Activated CD4-positive, alpha-beta T cell treated with anti-CD3 and anti-CD28 coated beads, Interleukin-2, amount 10 ng/mL, durations not matched to agents 24 days and 14 days (primary cell): ENCODE measurements around the gene SENP8. TPM values are rescaled to one million over a fixed set of nuclear protein-coding genes. Genes with fewer than 3 reads are reported as not detected.
"Not testable (repeated sequence)": the region's sequence is repeated elsewhere in the genome, so short reads cannot be mapped to it uniquely, and the experiment has no call there.

Source experiments
- DNase-seq: peaks from one replicate; pipeline ENCODE4 v3.0.0; 2022
- H3K27ac Mint-ChIP-seq: one replicate; pipeline ENCODE4 v1.8.0; 2022; ENCODE audit warnings: mild to moderate bottlenecking, mixed read lengths
- H3K27me3 Mint-ChIP-seq: one replicate; pipeline ENCODE4 v1.8.0; 2022; ENCODE audit warnings: mixed read lengths
- H3K36me3 Mint-ChIP-seq: one replicate; pipeline ENCODE4 v1.8.0; 2022; ENCODE audit warnings: low read depth, mild to moderate bottlenecking, mixed read lengths
- H3K4me1 Mint-ChIP-seq: one replicate; pipeline ENCODE4 v1.8.0; 2021; ENCODE audit warnings: mixed read lengths
- H3K4me3 Mint-ChIP-seq: one replicate; pipeline ENCODE4 v1.8.0; 2022; ENCODE audit warnings: mild to moderate bottlenecking, moderate library complexity, mixed read lengths
- H3K9me3 Mint-ChIP-seq: one replicate; pipeline ENCODE4 v1.8.0; 2021; ENCODE audit warnings: mixed read lengths
- intact Hi-C: fragments of 100-400 bp; cut with micrococcal nuclease; formaldehyde crosslinking; loops from one replicate; pipeline ENCODE4 v1.15.1; 2023
- total RNA-seq: library from RNA; stranded (reverse); gene quantifications from 2 replicates; pipeline ENCODE4 v1.2.3, GENCODE V29; 2022

SENP8 gene
- total RNA-seq, 1 donor from 2014 or later: 1.5 TPM

DNA sequence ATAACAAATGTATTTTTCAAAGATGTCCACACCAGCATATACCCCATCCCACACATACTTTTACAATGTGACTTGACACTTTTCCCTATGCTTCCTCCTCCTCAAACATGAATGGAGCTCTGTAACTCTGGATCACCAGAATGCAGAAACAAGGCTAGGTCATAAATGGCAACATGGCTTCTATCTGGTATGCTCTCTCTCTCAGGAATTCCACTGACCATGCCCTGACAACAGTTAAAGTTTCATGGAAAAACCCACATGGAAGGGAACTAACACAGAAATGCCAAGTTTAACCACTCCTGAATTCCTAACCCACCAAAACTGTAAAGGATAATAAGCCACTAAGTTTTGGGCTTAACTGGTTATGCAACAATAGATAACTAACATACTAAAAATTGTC lies 20.2 kb upstream of the SENP8 start:
- Mint-ChIP-seq H3K36me3 (no peaks in the 10 kb centered on the region), H3K27me3 (peaks cover 3% of the 10 kb centered on the region), H3K4me1 (no peaks in the 10 kb centered on the region), H3K27ac (no peak overlapping the region), H3K9me3 (no peaks in the 10 kb centered on the region), H3K4me3 (no peak overlapping the region)
- intact Hi-C loops: no loop called here
- DNase-seq: no peak

- H3K27ac Mint-ChIP-seq: no peak overlapping the region
- no peak for DNase-seq
- H3K27me3 Mint-ChIP-seq: peaks cover 3% of the 10 kb centered on the region
These were observed 19.0 kb upstream of the SENP8 start for GRCh38 chr15:72099155-72099554.

DNA sequence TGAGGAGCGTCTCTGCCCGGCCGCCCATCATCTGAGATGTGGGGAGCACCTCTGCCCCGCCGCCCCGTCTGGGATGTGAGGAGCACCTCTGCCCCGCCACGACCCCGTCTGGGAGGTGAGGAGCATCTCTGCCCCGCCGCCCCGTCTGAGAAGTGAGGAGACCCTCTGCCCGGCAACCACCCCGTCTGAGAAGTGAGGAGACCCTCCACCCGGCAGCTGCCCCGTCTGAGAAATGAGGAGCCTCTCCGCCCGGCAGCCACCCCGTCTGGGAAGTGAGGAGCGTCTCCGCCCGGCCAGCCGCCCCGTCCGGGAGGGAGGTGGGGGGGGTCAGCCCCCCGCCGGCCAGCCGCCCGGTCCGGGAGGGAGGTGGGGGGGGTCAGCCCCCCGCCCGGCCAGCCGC lies 17.7 kb upstream of the SENP8 start:
- DNase-seq, H3K4me3 Mint-ChIP-seq, H3K36me3 Mint-ChIP-seq, H3K27ac Mint-ChIP-seq, H3K9me3 Mint-ChIP-seq, intact Hi-C loops, H3K27me3 Mint-ChIP-seq, H3K4me1 Mint-ChIP-seq: not testable (repeated sequence)

More at GRCh38 chr15:72099155-72099554, 19.0 kb upstream of the SENP8 start:
- no peaks in the 10 kb centered on the region for H3K9me3 Mint-ChIP-seq
- H3K4me1 Mint-ChIP-seq: no peaks in the 10 kb centered on the region
- intact Hi-C loops: no loop called here
- no peaks in the 10 kb centered on the region for H3K36me3 Mint-ChIP-seq
- no peak overlapping the region for H3K4me3 Mint-ChIP-seq

DNA sequence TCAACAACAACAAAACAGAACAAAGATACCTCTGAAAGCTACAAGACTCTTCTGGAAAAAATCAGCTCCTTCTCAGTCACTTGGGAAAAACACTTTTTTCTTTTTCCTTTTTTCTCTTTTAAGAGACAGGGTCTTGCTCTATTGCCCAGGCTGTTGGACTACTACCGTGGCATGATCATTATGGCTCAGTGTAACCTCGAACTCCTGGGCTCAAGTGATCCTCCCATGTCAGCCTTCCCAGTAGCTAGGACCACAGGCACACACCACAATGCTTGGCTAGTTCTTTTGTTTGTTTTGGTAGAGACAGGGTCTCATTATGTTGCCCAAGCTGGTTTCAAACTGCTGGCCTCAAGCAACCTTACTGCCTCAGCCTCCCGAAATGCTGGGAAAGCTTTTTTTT lies 13.1 kb upstream of the SENP8 start:
- no peak overlapping the region for H3K27ac Mint-ChIP-seq
- peaks cover 2% of the 10 kb centered on the region for H3K36me3 Mint-ChIP-seq
- H3K4me1 Mint-ChIP-seq: peaks cover 2% of the 10 kb centered on the region
- no peak for DNase-seq
- H3K4me3 Mint-ChIP-seq: no peak overlapping the region
- H3K9me3 Mint-ChIP-seq: no peaks in the 10 kb centered on the region
- peaks cover 3% of the 10 kb centered on the region for H3K27me3 Mint-ChIP-seq
- intact Hi-C loops: no loop called here

DNA sequence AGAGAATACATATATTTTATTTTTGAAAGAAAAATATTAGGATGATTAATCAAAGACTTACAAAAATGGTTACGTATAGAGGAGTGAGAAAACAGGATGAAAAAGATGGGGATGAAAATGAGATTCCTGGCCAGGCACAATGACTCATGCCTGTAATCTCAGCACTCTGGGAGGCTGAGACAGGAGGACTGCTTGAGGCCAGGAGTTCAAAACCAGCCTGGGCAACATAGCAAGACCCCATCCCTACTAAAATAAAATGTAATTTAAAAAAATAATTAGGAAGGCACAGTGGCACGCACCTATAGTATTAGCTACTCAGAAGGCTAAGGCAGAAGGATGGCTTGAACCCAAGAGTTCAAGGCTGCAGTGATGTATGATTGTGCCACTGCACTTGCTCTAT lies 12.1 kb upstream of the SENP8 start:
- Mint-ChIP-seq H3K27me3 (peaks cover 3% of the 10 kb centered on the region), H3K4me1 (peaks cover 2% of the 10 kb centered on the region), H3K36me3 (peaks cover 2% of the 10 kb centered on the region), H3K9me3 (no peaks in the 10 kb centered on the region), H3K4me3 (no peak overlapping the region), H3K27ac (no peak overlapping the region)
- intact Hi-C loops: no loop called here
- no peak for DNase-seq

DNA sequence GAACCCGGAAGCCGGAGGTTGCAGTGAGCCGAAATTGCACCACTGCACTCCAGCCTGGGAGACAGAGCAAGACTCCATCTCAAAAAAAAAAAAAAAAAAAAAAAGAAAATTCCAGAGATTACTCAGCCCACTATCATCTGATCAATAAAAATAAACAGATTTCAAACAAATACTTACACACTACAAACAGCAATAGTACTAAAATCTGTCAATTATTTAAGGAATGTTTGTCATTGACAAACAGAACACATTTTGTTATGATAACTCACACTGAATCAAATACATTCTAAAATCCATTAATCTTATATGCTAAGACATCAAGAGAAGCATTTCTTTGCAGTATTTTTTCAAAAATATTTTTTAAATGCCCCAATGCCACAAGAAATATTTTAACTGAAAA lies 7.8 kb upstream of the SENP8 start:
- Mint-ChIP-seq H3K36me3 (peaks cover 2% of the 10 kb centered on the region), H3K4me3 (no peak overlapping the region), H3K27ac (no peak overlapping the region), H3K4me1 (peaks cover 8% of the 10 kb centered on the region), H3K27me3 (peaks cover 9% of the 10 kb centered on the region), H3K9me3 (no peaks in the 10 kb centered on the region)
- no peak for DNase-seq
- intact Hi-C loops: loop anchor here (10.0 kb wide), 2 partner anchors 364 to 1884 kb away; partner anchors contain the start of genes ARIH1, PML and STOML1

DNA sequence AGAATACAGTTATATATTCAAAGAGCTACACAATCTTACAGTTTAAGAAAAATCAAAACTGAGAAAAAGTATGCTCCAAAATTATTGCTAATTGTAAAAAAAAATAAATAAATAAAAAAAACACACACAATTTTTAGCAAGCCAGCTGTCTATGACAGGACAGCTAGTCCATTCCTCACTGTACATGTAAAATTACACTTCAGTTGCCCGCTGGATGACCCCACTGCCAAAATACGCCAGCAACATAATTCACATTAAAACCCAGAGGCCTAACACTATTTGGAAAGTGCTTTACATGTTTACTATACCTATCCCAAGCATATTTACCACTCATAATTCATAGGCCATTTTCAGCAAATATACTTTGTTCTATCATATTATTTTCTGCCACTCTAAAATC lies 6.1 kb upstream of the SENP8 start:
- Mint-ChIP-seq H3K27me3 (peaks cover 17% of the 10 kb centered on the region), H3K27ac (no peak overlapping the region), H3K4me3 (no peak overlapping the region), H3K9me3 (no peaks in the 10 kb centered on the region), H3K4me1 (peaks cover 17% of the 10 kb centered on the region), H3K36me3 (peaks cover 2% of the 10 kb centered on the region)
- DNase-seq: no peak
- intact Hi-C loops: loop anchor here (10.0 kb wide), 2 partner anchors 363 to 1883 kb away; partner anchors contain the start of genes ARIH1, PML and STOML1

DNA sequence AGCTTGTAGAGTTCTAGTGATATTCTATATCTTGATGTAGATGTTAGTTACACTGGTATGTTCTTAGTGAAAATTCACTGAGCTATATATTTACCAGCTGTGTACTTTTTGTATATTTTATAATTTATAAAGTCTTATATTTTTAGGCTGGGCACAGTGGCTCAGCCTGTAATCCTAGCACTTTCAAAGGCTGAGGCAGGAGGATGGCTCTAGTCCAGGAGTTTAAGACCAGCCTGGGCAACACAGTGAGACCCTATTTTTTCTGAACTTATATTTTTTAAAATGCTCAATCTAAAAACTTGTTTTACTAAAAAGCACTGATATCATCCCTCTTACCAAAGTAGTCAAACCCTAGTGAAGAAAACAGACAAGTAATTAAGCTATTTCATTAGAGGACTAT lies 5.4 kb upstream of the SENP8 start:
- peaks cover 17% of the 10 kb centered on the region for H3K27me3 Mint-ChIP-seq
- no peak overlapping the region for H3K27ac Mint-ChIP-seq
- H3K36me3 Mint-ChIP-seq: peaks cover 2% of the 10 kb centered on the region
- H3K4me3 Mint-ChIP-seq: no peak overlapping the region
- H3K9me3 Mint-ChIP-seq: no peaks in the 10 kb centered on the region
- peaks cover 17% of the 10 kb centered on the region for H3K4me1 Mint-ChIP-seq
- intact Hi-C loops: loop anchor here (10.0 kb wide), 2 partner anchors 362 to 1882 kb away; partner anchors contain the start of genes ARIH1, PML and STOML1
- DNase-seq: no peak

DNA sequence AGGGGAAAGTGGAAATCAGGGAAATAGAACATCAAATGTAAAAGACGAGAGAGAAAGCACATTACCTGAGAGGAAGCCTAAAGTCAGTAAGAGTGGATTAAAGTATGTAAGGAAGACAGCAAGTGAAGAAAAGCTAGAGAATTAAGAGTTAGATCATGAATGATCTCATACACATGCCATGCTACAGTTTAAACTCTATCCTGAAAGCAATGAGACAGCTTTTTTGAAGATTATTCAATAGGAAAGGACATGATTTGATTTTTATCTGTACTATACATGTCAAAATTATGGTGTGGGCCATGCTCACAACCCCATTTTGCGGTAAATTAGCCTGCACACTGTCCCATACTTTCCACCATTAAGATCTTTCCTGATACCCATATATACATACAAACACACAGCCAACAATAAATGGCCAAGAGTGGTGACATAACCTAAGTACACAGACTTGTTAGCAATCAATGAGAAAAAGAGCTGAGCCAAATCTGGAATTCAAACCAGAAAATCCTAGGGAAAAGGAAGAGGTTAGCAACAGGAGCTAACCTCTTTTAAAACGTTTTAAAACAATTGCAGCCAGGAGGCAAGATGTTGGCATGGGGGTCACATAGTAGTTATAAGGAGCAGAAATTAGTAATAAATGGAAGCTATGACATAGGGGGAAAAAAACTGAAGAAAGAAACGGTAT lies 4.7 kb upstream of the SENP8 start:
- no peaks in the 10 kb centered on the region for H3K9me3 Mint-ChIP-seq
- H3K4me3 Mint-ChIP-seq: no peak overlapping the region
- no peak for DNase-seq
- intact Hi-C loops: loop anchor here (10.0 kb wide), 2 partner anchors 361 to 1881 kb away; partner anchors contain the start of genes ARIH1, PML and STOML1
- peaks cover 17% of the 10 kb centered on the region for H3K27me3 Mint-ChIP-seq
- peak overlapping the region; percentile 30 for H3K27ac Mint-ChIP-seq
- no peaks in the 10 kb centered on the region for H3K36me3 Mint-ChIP-seq
- peaks cover 16% of the 10 kb centered on the region for H3K4me1 Mint-ChIP-seq

DNA sequence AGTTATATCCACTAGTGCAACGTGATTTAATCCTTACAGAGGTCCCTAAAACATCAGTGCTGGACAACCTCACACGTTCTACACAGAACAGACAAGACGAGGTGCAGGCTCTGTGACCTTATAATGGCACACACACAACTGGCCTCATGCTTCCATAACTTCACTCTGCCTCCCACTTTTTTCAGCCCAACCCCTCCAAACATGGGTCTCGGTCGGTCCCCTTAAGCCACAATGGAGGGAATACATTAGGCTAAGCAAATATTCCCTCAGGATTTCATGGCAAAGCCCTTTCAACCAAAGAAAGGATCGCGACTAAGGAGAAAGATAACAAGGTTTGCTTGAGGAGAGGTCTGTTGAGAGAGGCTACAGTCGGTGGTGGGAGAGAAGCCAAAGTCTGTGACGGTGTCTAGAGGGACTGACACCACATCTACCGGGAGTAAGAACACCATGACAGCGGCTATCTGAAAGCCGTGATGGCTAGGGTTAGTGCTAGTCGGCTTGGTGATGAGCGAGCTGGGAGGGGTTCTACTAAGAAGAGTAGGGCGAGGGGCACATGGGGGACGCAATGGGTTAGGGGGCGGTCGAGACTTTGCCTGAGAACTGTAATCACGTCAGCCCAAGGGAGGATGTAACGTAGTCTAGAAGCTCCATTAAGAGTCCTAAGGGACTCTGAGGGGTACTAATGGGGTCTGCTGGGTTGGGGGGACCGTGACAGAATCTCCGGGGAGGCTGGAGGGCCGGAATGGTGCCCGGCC lies 1.3 kb upstream of the SENP8 start:
- peaks cover 26% of the 10 kb centered on the region for H3K4me1 Mint-ChIP-seq
- H3K27me3 Mint-ChIP-seq: peaks cover 17% of the 10 kb centered on the region
- no peaks in the 10 kb centered on the region for H3K36me3 Mint-ChIP-seq
- intact Hi-C loops: loop anchor here (5.0 to 10.0 kb wide), 4 partner anchors 358 to 1878 kb away; partner anchors contain the start of genes ADPGK, ARIH1, BBS4 and HIGD2B
- H3K4me3 Mint-ChIP-seq: peak overlapping the region; percentile 95
- peak overlapping the region; percentile 86 for H3K27ac Mint-ChIP-seq
- no peaks in the 10 kb centered on the region for H3K9me3 Mint-ChIP-seq
- DNase-seq: peak; percentile 61

DNA sequence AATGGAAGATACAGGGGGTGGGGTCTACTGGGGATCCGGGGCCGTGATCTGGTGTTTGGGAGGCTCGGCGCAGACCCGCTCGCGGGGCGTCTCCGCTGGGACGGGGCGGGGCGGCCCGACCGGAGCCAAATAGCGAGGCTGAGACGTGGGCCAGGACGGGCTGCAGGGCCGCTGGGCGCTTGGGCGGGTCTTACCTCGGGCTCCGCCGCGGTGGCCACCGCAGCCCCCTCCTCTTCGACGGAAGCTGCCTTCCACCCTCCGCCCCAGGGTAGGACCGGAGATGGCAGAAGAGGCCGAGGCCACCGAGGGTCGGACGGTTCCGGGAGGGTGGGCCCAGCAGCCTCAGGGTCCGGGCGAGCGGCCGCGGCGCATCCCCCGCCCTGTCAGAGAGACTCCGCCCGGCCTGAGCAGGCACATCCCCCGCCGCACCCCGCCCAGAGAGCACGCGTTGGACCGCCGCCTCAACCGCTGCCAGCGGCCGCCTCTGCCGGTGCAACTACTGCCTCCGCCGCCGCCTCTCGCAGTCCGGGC lies 652 bp upstream of the SENP8 start:
- Mint-ChIP-seq H3K27me3 (peaks cover 17% of the 10 kb centered on the region), H3K36me3 (no peaks in the 10 kb centered on the region), H3K4me3 (peak overlapping the region; percentile 95), H3K4me1 (peaks cover 26% of the 10 kb centered on the region), H3K9me3 (no peaks in the 10 kb centered on the region), H3K27ac (peak overlapping the region; percentile 99)
- intact Hi-C loops: loop anchor here (1.0 to 10.0 kb wide), 7 partner anchors 39 to 1877 kb away; partner anchors contain the start of genes ADPGK, ARIH1, BBS4 and HIGD2B
- DNase-seq: peak; percentile 92

DNA sequence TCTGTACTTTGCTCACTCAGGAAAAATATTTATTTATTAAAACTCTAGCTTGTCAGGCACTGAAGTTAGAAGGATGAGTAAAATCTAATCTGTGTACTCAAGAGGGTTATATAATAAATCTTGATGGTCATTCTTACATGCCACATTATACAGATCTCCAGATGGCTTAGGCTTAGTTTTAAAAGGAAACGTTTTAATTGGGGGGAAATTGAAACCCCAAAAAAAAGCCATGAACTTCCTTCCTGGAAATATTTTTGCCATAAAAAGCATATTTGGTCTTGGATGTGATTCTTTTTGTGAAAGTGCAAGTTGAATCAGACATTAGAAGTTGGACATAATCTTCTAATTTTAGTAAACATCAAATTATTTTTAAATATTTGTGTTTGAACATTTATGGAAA lies 6.0 kb downstream of the SENP8 start:
- intact Hi-C loops: no loop called here
- Mint-ChIP-seq H3K27ac (no peak overlapping the region), H3K36me3 (no peaks in the 10 kb centered on the region), H3K4me1 (peaks cover 3% of the 10 kb centered on the region), H3K9me3 (no peaks in the 10 kb centered on the region), H3K27me3 (peaks cover 2% of the 10 kb centered on the region), H3K4me3 (no peak overlapping the region)
- no peak for DNase-seq

DNA sequence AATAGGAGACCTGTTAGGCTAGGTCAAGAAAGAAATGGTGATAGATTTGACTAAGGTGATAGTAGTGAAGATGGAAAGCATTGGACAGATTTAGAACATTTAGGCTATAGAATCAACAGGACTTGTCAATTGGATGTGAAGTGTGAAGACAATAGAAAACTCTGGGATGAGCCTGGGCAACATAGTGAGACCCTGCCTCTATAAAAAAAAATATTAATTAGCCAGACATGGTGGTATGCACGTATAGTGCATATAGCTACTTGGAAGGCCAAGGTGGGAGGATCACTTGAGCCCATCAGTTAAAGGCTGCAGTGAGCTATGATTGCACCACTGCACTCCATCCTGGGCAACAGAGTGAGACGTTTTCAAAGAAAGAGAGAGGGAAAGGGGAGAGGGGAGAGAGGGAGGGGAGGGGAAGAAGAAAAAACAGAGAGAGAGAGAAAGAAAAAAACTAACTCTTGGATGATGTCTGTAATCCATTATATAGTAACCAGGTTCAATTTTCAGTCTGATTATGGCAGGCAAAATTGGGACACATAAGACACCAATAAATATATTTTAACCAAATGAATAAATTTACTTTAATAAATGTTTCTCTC lies 9.6 kb downstream of the SENP8 start:
- H3K4me1 Mint-ChIP-seq: no peaks in the 10 kb centered on the region
- H3K36me3 Mint-ChIP-seq: no peaks in the 10 kb centered on the region
- H3K4me3 Mint-ChIP-seq: no peak overlapping the region
- H3K9me3 Mint-ChIP-seq: no peaks in the 10 kb centered on the region
- H3K27me3 Mint-ChIP-seq: peaks cover 2% of the 10 kb centered on the region
- intact Hi-C loops: no loop called here
- DNase-seq: no peak
- H3K27ac Mint-ChIP-seq: no peak overlapping the region
